HG03064 (cell line): ENCODE measurements around the gene UVRAG.

Experiments used
- ATAC-seq: cut with Tn5 transposase; IDR thresholded peaks from one replicate; pipeline ENCODE4 v1.9.1; 2021; ENCODE audit warnings: low read depth; ENCODE audit not compliant: unreplicated experiment

UVRAG gene

DNA sequence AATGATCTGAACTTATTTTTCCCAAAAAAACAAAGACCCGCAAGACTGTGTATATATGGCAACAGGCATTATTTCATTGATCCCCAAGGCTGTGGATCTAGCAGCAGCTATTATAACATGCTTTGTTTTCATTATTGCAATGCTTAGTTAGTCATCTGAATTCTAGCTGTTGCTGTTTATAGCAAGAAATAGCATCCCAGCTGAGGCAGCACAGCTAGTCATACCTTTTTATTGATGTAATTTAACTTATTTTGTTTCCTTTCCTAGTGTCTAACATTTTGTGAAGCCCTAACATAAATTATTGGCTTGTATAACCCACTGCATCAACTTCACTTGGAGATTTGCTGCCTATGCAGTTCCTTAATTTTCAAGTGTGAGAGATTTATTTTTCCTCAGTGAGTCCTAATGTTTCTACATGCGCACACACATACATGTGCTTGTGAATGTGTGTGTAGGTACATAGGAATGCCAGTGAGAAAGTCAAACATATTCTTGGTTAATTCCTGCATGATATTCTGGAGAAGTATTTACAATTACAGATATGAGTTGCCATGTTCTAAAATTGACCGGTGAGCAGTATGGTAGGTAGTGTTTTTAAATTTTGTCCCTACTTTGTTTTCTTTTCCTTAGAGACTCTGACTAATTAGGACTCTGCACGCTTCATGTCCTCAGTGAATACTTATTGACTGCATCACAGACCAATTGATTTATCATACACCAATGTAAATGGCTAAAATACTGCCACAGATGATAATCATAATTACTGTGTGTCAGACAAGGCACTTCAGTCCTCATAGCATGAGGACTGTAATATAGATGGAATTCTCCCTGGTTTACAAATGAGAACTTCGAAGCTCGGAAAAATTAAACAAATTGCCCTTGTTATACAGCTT is 272.0 kb downstream of the UVRAG start:
- no peak for ATAC-seq

DNA sequence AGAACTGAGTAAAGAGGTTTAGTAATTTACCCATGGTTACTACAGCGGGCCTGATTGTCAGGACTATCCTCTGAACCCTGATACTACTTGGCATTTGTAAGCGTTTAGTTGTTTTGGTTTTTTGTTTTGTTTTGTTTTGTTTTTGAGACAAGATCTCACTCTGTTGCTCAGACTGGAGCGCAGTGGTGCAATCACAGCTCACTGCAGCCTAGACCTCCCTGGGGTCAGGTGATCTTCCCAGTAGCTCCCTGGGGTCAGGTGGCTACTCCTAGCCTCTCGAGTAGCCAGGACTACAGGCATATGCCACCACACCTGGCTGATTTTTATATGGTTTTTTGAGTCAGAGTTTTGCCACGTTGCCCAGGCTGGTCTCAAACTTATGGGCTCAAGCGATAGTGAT is 272.7 kb downstream of the UVRAG start:
- no peak for ATAC-seq

DNA sequence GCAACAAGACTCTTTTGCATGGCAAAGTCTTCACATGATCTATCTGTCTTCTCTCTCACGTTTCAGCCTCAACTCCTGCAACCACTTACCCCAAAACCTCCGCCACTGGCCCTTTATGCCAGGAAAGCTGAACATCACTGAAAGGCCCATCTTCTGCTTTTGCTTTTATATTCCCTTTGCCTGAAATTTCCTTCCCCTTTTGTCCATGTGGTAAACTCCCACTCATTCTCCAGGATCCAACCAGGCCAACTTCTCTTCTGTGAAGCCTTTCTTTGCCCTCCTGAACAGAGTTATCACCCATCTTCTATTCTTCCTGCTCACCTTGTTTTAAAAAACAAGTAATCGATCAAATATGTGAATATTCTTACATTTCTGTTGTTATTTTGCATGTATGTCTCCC is 273.5 kb downstream of the UVRAG start:
- ATAC-seq, result no peak

DNA sequence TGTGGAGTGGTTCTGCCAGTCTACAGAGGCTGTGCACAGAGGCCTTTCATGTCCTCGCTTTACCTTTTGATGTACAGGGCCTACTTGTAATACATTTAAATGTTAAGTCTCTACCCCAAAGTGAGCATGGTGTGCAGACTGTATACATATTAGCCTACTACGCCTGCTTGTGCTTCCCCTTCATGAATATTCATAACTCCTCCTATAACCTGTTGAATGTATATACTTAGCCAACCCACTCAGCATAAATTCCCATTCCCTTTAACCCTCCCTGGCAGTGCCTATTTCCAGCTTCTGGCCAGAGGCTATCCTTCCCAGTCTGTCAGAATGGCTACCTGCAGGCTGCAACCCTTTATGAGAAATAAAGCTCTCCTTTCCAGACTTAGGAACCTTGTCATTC is 275.2 kb downstream of the UVRAG start:
- ATAC-seq, result no peak

DNA sequence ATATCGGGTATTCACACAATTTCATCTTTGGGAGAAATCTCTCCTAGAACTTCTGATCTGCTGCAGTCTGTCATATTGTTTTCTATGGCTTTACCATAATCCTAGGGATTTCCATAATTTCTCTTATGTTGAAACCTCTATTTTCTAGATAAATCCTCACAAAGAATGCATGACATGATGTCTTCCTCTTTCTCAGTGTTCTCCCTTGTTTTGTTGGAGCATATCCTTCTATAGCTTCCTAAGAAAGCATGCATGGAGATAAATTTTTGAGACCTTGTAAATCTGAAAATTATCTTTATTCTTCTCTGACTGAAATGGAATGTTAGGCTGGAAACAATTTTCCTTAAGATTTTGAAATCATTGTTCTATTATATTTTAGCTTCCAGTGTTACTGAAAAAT is 275.8 kb downstream of the UVRAG start:
- ATAC-seq, result no peak

DNA sequence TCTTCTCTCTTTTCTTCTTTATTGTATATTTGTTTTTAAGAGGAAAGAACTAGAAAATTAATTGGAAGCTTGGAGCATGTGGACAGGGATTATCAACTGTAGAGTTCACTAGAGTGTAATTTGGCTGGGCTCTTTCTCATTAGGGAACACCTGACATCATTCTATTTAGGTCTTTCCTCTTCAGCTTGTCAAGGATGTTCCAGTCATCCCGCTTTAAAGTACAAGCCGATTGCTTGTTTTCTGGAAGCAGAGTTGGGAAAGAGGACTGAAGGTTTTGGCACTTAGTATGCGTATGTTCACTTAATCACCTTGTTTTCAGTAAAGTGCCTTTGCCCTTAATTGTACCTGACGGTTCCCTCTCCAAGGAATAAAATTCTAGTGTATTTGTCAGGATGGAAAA is 279.7 kb downstream of the UVRAG start:
- ATAC-seq, result no peak

DNA sequence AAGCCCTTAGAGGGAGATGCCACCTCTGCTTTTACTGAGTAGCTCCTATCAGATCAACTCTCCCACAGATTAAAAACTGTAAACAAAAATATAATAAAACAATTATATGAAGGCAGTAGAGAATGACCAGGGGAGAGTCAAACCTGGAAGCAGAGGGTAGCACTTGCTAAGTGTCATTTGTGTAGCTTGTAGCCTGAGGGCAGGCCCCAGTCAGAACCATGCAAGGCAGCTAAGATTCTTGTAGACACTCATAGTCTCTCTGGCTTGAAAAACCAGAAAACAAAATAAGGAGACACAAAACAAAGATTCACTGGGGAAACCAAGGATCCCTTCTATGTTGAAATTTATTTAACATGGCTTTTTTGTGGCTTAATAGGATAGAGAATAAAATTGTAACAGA is 280.9 kb downstream of the UVRAG start:
- ATAC-seq, result no peak

DNA sequence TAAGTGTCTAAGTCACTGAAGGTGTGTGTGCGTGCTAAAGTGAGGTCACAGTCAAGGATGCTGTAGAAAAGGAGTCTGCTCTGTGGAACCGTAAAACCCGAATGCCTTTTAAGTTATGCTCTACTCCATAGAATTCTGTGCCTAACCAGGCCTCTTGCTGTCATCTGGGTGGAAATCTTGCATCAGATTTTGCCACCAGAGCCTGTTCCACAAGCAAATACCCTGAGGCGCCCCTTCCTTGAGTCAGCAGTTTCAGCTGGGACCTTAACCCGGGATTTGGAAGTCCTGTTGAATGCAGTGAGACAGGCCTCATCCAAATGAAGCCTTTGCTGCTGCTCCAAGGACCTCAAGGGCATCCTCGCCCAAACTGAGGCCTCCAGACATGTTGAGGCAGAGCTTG is 281.5 kb downstream of the UVRAG start:
- ATAC-seq, result no peak

DNA sequence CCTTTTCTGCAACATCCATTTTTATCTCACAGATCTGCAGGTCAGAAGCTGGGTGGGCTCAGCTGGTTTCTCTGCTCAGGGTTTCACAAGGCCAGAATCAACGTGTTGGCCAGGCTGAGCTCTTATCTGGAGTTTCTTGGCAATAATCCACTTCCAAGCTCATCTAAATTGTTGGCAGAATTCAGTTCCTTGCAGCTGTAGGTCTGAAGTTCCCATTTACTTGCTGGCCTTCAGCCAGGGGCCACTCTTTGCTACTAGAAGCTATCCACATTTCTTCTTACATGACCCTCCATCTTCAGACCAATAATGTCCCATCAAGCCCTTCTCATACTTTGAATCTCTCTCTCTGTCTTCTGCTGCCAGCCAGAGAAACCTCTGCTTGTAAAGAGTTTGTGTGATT is 287.8 kb downstream of the UVRAG start:
- ATAC-seq, result no peak

DNA sequence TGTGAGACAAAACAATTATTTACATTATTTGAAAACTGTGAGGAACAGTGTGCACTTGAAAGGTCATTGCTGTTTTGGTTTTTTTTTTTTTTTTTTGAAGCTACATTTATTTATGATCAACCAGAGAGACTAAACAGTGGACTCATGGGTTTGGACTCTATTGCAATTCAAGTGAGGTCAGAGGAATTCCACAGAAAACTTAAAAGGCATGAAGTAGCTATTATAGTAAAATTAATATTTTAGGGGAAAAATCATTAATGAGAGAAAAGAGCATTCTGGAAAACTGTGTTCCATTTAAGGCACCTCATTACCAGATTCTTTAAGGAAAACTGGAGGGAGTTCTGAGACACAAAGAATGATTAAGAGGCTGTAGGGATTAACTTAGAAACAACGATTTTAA is 288.4 kb downstream of the UVRAG start:
- ATAC-seq, result no peak

DNA sequence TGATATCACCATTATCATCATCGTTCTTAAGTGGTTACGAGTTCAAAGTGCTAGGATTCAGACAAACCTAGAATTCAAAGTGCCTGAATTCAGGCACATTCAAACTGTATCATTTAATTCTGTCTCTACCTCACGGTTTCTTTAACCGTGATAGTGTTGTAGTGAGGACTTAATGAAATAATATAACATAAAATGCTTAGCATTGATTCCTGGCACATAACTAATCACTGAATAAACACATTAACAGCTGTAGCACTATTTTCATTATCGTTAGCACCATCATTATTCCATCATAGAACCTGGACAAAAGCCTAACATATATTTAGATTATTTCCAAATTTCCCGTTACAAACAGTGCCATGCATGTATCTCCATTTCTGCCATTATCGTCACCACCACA is 289.3 kb downstream of the UVRAG start:
- ATAC-seq, result no peak

DNA sequence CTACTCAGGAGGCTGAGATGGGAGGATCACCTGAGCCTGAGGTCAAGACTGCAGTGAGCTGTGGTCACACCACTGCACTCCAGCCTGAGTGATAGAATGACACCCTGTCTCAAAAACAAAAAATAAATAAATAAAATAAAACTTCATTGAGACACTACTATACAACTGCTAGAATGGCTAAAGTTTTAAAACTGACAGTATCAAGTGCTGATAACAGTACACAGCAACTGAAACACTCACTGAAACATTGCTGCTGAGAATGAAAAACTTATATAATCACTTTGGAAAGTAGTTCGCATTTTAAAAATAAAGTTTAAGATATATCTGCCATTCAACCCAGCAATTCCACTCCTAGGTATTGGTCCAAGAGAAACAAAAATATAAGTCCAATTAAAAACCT is 290.6 kb downstream of the UVRAG start:
- no peak for ATAC-seq

DNA sequence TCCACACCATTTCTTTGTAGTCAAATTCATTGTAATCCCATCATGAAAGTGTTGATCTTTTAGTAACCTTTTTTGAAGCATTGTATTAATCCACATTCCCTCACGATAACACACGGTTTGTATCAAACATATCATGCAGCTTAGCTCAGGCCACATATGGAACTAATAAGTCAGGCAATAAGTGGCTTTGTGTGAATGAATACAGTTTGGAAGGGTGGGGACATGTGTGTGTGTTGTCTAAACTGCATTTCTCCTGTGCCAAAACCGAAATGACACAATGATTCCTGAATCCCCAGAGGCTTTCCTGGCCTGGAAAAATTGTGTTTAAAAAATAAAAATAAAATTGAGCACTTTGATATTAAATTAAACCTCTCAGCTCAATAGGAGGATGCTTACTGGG is 293.0 kb downstream of the UVRAG start:
- ATAC-seq, result no peak

DNA sequence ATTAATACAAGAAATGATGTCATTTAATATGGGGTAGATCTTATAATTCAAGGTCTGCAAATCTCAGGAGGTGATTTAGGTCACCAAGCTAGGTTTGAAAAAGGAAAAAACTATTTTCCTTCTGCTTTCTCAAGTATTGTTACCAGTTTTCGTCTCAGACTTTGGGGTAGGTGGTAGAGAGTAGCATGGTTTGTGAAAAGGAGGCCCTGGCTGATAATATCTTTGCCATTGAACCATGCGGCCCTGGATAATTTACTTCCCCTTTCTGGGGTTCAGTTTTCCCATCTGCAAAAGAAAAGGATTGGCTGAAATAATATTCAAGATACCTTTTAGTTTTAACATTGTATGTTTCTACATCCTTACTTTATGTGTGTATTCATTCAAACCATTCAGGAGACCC is 299.2 kb downstream of the UVRAG start:
- ATAC-seq, result no peak

DNA sequence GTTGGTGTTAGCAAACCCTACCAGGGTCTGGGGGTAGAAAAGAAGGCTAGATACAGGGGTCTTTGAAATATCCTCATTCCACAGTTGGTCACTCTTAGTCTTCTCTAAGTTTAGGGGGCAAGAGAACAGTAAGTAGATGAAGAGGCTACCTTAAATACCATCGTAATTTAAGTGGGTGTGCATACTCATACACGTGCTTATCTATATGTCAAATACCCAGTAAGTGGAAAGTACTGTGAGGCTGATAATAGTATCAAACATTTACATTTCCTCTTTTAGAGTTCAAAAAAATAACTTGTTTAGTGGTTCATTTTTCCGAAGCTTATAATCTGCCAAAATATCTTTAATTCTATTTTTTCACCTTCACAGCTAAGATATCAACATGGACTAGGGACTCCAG is 300.5 kb downstream of the UVRAG start:
- no peak for ATAC-seq

DNA sequence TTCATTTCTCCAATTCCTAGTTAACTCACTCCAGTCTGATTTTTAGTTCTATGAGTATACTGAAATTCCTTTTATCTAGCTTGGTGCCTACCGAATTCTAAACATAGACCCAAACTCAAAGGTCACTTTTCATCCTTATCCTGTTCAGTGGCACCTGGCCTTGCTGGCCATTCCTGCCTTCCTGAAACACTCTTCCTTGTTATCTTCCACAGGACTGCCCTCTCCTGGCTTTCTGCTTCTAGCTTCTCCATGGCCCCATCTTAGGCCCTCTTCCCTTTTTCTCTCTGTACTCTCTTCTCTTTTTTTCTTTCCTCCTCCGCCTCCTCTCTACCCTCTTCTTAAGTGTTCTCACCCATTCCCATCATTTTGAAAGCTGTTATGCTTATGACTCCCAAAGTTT is 304.0 kb downstream of the UVRAG start:
- no peak for ATAC-seq

DNA sequence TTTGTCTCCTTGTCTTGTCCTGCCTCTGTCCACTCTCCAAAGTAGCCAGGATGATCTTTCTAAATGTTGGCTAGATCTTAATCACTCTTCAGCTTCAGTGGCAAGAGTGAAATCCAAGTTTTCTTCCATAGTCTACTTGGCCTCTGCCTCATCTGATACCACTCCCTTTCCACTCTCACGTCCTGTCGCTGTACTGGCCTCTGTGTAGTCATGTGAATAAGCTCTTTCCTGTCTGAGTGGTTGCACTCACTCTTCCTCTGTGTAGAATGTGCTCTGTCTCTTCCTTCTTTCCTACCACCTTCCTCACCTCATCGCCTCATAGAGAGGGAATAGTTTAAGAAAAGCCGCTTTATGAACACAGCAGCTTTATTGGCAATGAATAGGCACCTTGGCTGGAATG is 304.8 kb downstream of the UVRAG start:
- ATAC-seq, result no peak

DNA sequence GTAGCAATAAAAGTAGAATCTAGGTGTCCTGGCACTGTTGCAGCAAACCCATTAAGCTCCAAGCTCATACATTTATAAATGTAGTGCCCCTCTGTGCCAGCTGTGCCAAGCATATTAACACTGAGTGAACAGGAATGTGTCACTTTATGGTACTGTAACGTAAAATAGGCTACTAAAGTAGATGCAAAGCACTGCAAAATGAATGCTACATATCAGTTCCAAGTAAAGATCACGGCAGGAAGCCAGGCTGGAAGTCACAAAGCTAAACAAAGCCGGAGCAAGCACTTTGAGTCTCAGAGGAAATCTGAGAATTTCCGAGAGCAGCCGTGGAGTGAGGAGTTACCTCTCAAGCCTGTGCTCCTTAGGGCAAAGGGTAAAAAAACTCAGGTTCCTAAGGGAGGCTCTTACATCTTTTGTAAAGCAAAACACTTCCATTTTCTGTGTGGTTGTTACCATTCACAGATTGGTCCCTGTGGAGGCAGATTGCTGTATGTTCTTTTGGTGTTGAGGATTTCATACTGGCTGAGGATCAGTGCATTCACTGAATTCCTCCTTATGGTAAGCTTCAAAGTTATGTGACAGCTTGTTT is 305.6 kb downstream of the UVRAG start:
- ATAC-seq, result no peak

DNA sequence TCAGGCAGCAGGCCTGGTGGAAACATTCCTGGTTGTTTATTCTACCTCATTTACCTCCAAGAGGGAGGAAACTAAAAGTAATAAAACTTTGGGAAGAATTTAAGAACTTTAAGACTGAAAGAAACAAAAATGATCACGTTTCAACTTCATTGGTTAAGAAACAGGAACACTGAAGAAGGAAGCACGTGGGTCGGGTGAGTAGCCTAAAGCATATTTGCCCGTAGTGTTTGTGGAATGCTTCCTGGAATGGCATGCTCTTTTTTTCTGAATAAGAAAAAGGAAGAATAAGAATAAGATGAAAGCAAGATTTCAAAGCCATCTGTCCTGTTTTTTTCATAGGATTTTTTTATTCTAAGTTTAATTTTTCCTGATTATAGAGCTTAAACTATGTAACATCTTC is 308.2 kb downstream of the UVRAG start:
- no peak for ATAC-seq

DNA sequence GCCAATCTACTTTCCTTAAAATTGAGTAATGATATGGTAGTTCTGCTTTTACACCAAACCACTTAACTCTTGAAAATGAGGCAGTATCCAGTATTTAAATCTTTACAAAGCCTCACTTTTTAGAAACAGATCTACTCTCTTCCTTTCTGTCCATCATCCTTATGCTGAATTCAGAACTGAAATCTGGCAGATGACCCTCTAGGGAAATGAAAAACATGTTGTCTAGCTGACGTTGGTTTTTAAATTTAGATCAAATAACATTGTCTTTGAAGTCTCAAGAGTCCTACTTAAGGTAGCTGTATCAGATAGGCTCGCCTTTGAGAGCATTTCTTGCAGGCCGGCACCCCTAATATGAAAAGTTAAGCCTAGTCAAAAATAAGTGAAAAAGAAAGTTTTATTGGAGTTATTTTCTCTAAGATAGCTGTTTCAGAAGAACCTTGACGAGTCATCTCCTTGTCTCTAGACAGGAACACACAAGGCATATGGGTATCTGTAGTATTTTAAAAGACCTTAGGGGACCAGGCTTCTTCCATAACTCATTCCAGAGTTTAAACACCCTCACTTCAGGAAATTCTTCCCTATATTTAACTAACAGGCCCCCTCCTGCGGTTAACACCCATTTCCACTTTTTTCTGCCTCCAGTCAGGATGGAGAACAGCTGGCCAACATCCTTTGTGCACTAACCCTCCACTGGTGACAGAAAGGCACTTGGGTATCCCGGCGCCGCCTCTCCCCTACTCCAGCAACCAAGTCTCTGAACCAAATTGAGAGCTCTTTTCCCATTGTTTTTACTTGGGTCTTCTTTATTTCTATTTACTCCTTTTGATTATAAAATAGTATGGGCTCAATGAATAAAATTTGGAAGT is 310.1 kb downstream of the UVRAG start:
- no peak for ATAC-seq

DNA sequence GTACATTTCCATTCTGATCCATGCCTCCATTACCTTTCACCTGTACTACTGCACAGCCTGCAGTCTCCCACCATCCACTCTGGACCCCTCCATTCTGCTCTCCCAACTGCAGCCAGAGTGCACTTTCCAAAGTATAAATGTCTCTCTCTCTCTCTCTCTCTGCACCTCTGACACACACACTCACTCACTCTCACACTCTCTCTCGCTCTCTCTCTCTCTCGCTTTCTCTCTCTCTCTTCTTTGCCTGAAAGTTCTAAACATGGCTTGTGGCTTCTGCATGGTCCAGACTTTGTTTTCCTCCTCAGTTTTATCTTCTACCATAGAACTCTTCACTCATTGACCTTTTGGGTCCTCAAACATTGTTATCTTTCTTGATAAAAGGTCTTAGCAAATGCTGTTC is 314.7 kb downstream of the UVRAG start:
- no peak for ATAC-seq
